GM12872 (cell line): ENCODE measurements around the gene CCL3.

Experiments used
- TF ChIP-seq, protein P1 (sequence below): IDR thresholded peaks from 3 replicates; pipeline ENCODE4 v1.5.1; 2011; ENCODE audit warnings: low read depth, mild to moderate bottlenecking, low read length, moderate library complexity; ENCODE audit not compliant: insufficient read depth

The CCL3 gene

DNA sequence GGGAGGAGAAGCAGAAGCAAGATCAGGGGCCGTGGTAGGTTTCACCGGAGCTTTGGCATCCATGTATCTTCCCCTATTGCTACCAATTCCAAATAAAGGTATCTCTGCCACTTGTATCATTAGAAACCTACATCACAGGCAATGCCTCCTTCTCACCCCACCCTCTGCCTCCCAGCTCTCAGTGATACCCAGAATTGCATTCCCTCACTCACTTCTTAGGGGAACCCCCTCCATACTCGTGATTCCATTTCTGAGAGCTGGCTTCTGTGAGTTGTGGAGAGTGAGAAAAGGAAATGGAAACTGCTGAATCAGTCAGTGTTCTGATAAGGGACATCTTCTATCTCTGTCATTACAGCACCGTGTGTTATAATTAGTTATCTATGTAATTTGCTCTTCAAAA, 2.3 kb upstream of the CCL3 start:
- TF ChIP-seq, protein P1, sequence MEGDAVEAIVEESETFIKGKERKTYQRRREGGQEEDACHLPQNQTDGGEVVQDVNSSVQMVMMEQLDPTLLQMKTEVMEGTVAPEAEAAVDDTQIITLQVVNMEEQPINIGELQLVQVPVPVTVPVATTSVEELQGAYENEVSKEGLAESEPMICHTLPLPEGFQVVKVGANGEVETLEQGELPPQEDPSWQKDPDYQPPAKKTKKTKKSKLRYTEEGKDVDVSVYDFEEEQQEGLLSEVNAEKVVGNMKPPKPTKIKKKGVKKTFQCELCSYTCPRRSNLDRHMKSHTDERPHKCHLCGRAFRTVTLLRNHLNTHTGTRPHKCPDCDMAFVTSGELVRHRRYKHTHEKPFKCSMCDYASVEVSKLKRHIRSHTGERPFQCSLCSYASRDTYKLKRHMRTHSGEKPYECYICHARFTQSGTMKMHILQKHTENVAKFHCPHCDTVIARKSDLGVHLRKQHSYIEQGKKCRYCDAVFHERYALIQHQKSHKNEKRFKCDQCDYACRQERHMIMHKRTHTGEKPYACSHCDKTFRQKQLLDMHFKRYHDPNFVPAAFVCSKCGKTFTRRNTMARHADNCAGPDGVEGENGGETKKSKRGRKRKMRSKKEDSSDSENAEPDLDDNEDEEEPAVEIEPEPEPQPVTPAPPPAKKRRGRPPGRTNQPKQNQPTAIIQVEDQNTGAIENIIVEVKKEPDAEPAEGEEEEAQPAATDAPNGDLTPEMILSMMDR = no peak

DNA sequence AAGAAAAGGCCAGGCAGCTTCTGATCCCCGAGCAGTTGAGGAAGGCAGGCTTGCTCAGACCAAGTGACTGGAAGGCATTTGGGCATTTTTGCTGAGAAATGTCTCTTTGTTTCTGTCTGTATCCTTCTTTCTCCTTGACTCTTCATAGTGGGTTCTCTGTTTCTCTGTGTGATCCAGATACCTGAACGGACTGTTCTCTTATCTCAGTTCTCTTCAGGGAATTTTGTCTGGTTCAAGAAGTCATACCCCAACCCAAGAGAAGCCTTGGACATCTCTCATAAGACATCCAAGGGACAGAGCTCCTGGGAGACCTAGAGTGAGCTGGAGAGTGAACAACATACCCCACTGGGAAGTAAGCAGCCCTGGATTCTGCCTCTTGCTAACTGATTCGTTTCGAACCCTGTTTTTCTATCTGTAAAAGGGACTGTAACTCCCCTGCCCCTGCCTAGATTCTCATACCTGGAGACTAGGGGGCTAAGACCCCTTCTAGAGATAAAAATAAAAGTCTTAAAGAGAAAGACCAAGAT, 541 bp downstream of the CCL3 start:
- TF ChIP-seq, protein P1 = no peak

DNA sequence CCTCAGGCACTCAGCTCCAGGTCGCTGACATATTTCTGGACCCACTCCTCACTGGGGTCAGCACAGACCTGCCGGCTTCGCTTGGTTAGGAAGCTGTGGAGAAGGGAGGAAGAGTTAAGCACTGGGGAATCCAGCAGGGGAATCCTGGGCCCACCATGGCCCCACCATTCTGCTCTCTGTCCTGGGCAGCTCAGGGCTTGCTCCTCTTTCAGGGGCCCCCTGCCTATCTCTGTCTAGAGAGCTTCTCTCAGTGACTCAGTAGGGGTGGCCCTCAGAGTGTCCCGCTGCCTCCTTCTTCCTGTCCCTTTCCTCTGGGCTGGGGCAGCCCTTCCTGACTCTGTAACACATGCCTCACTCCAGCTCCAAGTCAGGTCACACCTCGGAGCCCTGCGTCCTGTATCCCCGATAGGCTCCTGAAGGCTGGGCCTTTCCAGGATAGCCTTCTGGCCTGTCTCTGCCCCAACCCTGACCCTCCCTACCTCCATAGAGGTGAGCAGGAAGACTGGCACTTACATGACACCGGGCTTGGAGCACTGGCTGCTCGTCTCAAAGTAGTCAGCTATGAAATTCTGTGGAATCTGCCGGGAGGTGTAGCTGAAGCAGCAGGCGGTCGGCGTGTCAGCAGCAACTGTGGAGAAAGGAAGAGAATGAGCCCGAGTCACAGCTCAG, 1.1 kb downstream of the CCL3 start:
- TF ChIP-seq, protein P1 = no peak

DNA sequence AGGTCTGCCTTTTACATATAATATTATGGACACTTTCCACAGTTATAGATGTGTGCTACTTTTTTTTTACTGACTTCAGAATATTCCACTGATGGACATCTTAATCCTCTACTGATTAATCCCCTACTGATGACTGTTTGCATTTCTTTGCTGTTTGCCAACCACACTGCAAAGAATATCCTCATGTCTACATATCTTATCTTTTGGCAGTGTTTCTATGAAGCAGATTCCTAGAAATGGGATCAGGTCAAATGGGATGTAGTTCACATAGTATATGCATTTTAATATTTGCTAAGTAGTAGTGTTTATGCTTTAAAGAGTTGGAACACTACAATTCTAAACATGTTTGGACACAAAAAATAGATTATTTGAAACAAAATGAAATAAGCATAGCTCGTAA, 3.2 kb downstream of the CCL3 start:
- TF ChIP-seq, protein P1 = no peak

DNA sequence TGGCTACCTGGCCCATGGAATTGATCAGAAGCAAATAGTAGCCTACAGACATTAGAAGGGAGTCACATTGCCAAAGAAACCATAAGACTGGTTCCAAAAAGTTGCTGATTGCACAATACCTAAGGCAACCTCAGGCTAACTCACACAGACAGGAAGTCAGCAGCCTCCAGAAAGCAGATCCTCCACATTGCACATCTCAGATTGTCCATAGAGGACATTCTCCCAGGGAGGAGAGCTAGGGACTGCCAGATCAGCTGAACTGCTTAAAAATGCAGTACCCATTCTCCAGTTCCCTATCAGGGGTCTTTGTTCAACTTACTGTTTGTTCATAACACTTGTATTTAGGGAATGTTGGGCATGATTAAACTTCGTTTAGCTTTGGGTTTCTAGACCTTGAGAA, 4.2 kb downstream of the CCL3 start:
- TF ChIP-seq, protein P1 = no peak

DNA sequence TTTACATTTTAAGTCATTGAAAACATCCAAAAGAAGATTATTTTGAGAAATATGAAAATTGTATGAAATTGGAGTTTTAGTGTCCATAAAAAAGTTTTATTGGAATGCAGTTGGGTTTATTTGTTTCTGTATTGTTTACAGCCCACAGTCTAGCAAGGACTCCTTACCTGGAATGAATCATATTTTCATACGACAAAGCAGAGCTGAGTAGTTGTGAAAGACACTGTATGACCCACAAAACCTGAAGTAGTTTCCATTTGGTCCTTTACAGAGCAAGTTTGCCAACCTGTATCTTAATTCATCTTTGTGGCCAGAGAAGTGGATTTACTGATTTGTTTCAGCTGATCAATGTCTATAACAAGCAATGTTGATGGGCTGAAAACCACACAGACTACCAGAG, 15.6 kb downstream of the CCL3 start:
- TF ChIP-seq, protein P1 = no peak

DNA sequence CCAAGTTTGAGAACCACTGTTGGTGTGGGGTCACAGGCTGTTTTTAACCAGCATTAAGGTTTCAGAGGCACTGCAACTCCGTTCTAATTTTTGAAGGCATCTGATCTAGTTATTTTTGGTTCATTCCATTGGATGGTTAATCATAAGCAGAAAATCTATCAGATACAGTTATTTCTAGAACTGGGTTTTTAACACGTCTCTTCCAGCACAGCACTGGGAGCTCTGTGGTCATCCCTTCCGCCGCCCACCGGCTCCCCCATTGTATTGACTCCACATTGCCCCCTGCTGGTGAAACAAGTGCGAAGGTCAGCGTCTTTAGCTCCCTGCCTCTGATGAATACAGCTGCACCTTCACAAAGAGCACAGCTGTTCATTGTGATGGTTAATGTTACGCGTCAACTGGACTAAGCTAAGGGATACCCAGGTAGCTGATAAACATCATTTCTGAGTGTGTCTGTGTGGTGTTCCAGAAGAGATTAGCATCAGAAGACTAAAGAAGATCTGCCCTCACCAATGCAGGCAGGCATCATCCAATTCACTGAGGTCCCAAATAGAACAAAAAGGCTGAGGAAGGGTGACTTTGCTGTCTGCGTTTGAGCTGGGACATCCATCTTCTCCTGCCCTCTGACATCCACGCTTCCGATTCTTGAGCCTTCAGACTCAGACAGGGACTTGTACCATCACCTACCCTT, 17.4 kb downstream of the CCL3 start:
- TF ChIP-seq, protein P1 = peak; percentile 86
